GM23248 (cell line): Measurements from ENCODE around the gene PTER. TPM values are rescaled to one million over a fixed set of nuclear protein-coding genes. Genes with fewer than 3 reads are reported as not detected.

ENCODE experiments used
- DNase-seq: peaks from one replicate; pipeline ENCODE4 v3.0.0-alpha.2; 2015
- H2AFZ ChIP-seq: fragments of 200-600 bp; sonication (generic); 2 replicates; pipeline ENCODE4 v1.6.1; 2016; ENCODE audit warnings: antibody characterized with exemption
- H3F3A ChIP-seq: fragments of 200-600 bp; sonication (generic); 2 replicates; pipeline ENCODE4 v1.6.1; 2016; ENCODE audit warnings: mild to moderate bottlenecking, antibody characterized with exemption, mixed run types; ENCODE audit not compliant: insufficient read depth
- H3K27ac ChIP-seq: fragments of 200-600 bp; sonication (generic); 2 replicates; pipeline ENCODE4 v1.5.1; 2016; ENCODE audit warnings: mild to moderate bottlenecking
- H3K27me3 ChIP-seq: fragments of 200-600 bp; sonication (generic); replicated peaks from 2 replicates; pipeline ENCODE4 v1.6.1; 2016; ENCODE audit warnings: mild to moderate bottlenecking; ENCODE audit not compliant: insufficient read depth
- H3K36me3 ChIP-seq: fragments of 200-600 bp; sonication (generic); 2 replicates; pipeline ENCODE4 v1.6.1; 2016; ENCODE audit warnings: low read depth, mild to moderate bottlenecking
- H3K4me1 ChIP-seq: fragments of 200-600 bp; sonication (generic); 2 replicates; pipeline ENCODE4 v1.6.1; 2016; ENCODE audit warnings: mild to moderate bottlenecking; ENCODE audit not compliant: insufficient read depth
- H3K4me2 ChIP-seq: fragments of 200-600 bp; sonication (generic); one replicate; pipeline ENCODE4 v1.6.1; 2016; ENCODE audit warnings: mild to moderate bottlenecking; ENCODE audit not compliant: unreplicated experiment
- H3K4me3 ChIP-seq: fragments of 200-600 bp; sonication (generic); 2 replicates; pipeline ENCODE4 v1.5.1; 2016; ENCODE audit warnings: mild to moderate bottlenecking
- H3K79me2 ChIP-seq: fragments of 200-600 bp; sonication (generic); 2 replicates; pipeline ENCODE4 v1.6.1; 2016; ENCODE audit warnings: mild to moderate bottlenecking; ENCODE audit not compliant: insufficient read depth
- H3K9ac ChIP-seq: fragments of 200-600 bp; sonication (generic); 2 replicates; pipeline ENCODE4 v1.6.1; 2016; ENCODE audit warnings: mild to moderate bottlenecking
- H3K9me2 ChIP-seq: fragments of 200-600 bp; sonication (generic); 2 replicates; pipeline ENCODE4 v1.6.1; 2016; ENCODE audit warnings: mixed run types, mild to moderate bottlenecking, moderate library complexity; ENCODE audit not compliant: insufficient read depth
- H3K9me3 ChIP-seq: fragments of 200-600 bp; sonication (generic); one replicate; pipeline ENCODE4 v1.6.1; 2017; ENCODE audit warnings: low read depth
- H4K20me1 ChIP-seq: fragments of 200-600 bp; sonication (generic); 2 replicates; pipeline ENCODE4 v1.6.0; 2016; ENCODE audit not compliant: insufficient read depth
- EZH2 ChIP-seq: fragments of 200-600 bp; sonication (generic); IDR thresholded peaks from 2 replicates; pipeline ENCODE4 v1.6.1; 2018; ENCODE audit warnings: antibody characterized with exemption, mild to moderate bottlenecking; ENCODE audit not compliant: insufficient read depth, poor library complexity, severe bottlenecking
- EZH2phosphoT487 ChIP-seq: fragments of 200-600 bp; sonication (generic); IDR thresholded peaks from 2 replicates; pipeline ENCODE4 v1.6.1; 2018; ENCODE audit warnings: antibody characterized with exemption, moderate library complexity, mild to moderate bottlenecking, low read depth; ENCODE audit not compliant: insufficient read depth
- WGBS, 2 experiments: methylation state at CpG; one replicate each; pipeline ENCODE4 v1.1.6; 2015 to 2017; ENCODE audit warnings: low lambda C conversion rate in 2 of 2, low coverage in 1 of 2; ENCODE audit errors: missing lambda C conversion rate in 2 of 2; 5-methylcytosine and 5-hydroxymethylcytosine counted together
- in situ Hi-C: fragments of 300-500 bp; cut with MboI; formaldehyde crosslinking; loops from 2 replicates; pipeline ENCODE4 v1.15.0; 2020
- polyA plus RNA-seq: library from polyadenylated mRNA; unstranded; fragments of >200 nt; fragmentation: Nextera tagmentation; extraction: Ambion mirVana; gene quantifications from 2 replicates; pipeline ENCODE4 v1.2.1, GENCODE V29; 2016
- total RNA-seq: library from RNA; depleted of rRNA; stranded (reverse); fragments of >200 nt; shearing (Covaris generic); gene quantifications from 2 replicates; pipeline ENCODE4 v1.2.3, GENCODE V29; 2014

PTER gene
- total and polyA plus RNA-seq, 2 experiments from 2014 or later = 12.6 to 13.3 TPM

- Histone ChIP-seq H3K27me3 (no peaks in the 10 kb centered on the region), H3K9ac (no peak overlapping the region), H2AFZ (no peak overlapping the region), H3K36me3 (no peaks in the 10 kb centered on the region), H3K4me2 (no peak overlapping the region), H3K4me1 (no peaks in the 10 kb centered on the region), H3K27ac (no peak overlapping the region), H3K9me3 (no peaks in the 10 kb centered on the region), H3K9me2 (no peaks in the 10 kb centered on the region), H3K79me2 (no peaks in the 10 kb centered on the region), H4K20me1 (no peaks in the 10 kb centered on the region), H3F3A (no peaks in the 10 kb centered on the region), H3K4me3 (no peak overlapping the region)
- WGBS, 2 experiments = 88 to 89% methylated on average over 11 of the region's 11 CpGs
- in situ Hi-C loops = no loop called here
- DNase-seq = no peak
- TF ChIP-seq EZH2phosphoT487 (no peak), EZH2 (no peak)
Measured at GRCh38 chr10:16483241-16483917, 46.6 kb downstream of the PTER start.

- no peak overlapping the region for H3K27ac ChIP-seq
- no peak overlapping the region for H3K9ac ChIP-seq
- no peak overlapping the region for H2AFZ ChIP-seq
- no peaks in the 10 kb centered on the region for H3F3A ChIP-seq
- no peak for DNase-seq
- H3K4me3 ChIP-seq = no peak overlapping the region
- in situ Hi-C loops = no loop called here
- H3K79me2 ChIP-seq = no peaks in the 10 kb centered on the region
- H3K27me3 ChIP-seq = no peaks in the 10 kb centered on the region
- no peaks in the 10 kb centered on the region for H4K20me1 ChIP-seq
- no peak overlapping the region for H3K4me2 ChIP-seq
- TF ChIP-seq EZH2phosphoT487 (no peak), EZH2 (no peak)
- 94 to 99% methylated on average over 3 of the region's 3 CpGs for WGBS, 2 experiments
- H3K4me1 ChIP-seq = no peaks in the 10 kb centered on the region
- H3K36me3 ChIP-seq = no peaks in the 10 kb centered on the region
- no peaks in the 10 kb centered on the region for H3K9me3 ChIP-seq
- H3K9me2 ChIP-seq = no peaks in the 10 kb centered on the region
Measured at GRCh38 chr10:16490511-16490910, 53.7 kb downstream of the PTER start.

- Histone ChIP-seq H3K36me3 (no peaks in the 10 kb centered on the region), H3K4me3 (no peak overlapping the region), H3K4me1 (no peaks in the 10 kb centered on the region), H3K27me3 (no peaks in the 10 kb centered on the region), H3K27ac (no peak overlapping the region), H3K9me3 (no peaks in the 10 kb centered on the region), H3K79me2 (no peaks in the 10 kb centered on the region), H3K9ac (no peak overlapping the region), H3F3A (no peaks in the 10 kb centered on the region), H4K20me1 (no peaks in the 10 kb centered on the region), H3K4me2 (no peak overlapping the region), H2AFZ (no peak overlapping the region), H3K9me2 (no peaks in the 10 kb centered on the region)
- in situ Hi-C loops = no loop called here
- TF ChIP-seq EZH2 = no peak
- no peak for TF ChIP-seq EZH2phosphoT487
- DNase-seq = no peak
- WGBS, 2 experiments = 84 to 93% methylated on average over 2 of the region's 2 CpGs
Measured at GRCh38 chr10:16491933-16492332, 55.1 kb downstream of the PTER start.

- Histone ChIP-seq H3K9me2 (no peaks in the 10 kb centered on the region), H3K4me3 (no peak overlapping the region), H3K27ac (no peak overlapping the region), H3K79me2 (no peaks in the 10 kb centered on the region), H3K27me3 (no peaks in the 10 kb centered on the region), H3K9ac (no peak overlapping the region), H3K9me3 (no peaks in the 10 kb centered on the region), H3K36me3 (no peaks in the 10 kb centered on the region), H3K4me2 (no peak overlapping the region), H4K20me1 (no peaks in the 10 kb centered on the region), H2AFZ (no peak overlapping the region), H3K4me1 (peaks cover 3% of the 10 kb centered on the region; the same call in 1 of the 2 replicates), H3F3A (no peaks in the 10 kb centered on the region)
- 85 to 87% methylated on average over 10 of the region's 10 CpGs for WGBS, 2 experiments
- in situ Hi-C loops = no loop called here
- TF ChIP-seq EZH2phosphoT487 = no peak
- no peak for TF ChIP-seq EZH2
- no peak for DNase-seq
Measured at GRCh38 chr10:16493884-16494536, 57.2 kb downstream of the PTER start.
